ENCODE results near the gene FAM83D.
"Not testable (repeated sequence)": the region's sequence is repeated elsewhere in the genome, so short reads cannot be mapped to it uniquely, and the experiment has no call there.

FAM83D gene

DNA sequence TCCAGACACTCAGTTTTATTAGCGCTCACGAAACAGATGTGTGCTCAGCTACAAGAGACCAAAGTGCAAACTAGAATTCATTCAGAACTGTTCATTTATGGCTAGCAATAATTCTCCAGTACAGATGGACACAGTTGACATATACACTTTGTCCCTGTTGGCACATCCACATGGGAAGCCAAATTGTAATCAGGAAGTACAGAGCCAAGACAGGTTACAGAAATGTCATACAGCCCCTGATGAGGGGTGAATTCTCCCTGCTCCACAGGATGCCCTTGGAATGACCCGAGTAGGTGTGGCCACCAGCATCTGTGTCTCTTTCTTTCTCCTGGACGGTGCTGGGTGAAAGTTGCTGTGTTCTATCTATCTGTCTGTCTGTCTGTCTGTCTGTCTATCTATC, 43.5 kb downstream of the FAM83D start:
- DNase-seq: no peak

DNA sequence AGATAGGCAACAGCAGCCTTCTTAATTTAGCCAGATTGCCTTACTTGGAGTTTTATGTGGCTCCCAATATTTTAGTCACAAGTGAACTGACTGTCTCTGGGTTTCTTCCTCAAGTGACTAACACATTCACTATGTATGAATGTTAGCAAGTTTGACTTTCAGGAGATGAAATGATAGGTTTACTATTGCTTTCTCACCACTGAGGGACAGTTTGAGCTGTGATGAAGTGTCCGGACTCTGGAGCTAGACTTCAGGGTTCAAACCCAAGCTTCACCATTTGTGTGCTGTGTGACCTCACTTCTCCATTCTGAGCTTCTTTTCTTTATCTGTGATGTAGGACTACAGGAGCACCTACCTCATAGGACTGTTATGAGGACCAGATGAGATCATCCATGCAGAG, 44.1 kb downstream of the FAM83D start:
- DNase-seq: no peak

DNA sequence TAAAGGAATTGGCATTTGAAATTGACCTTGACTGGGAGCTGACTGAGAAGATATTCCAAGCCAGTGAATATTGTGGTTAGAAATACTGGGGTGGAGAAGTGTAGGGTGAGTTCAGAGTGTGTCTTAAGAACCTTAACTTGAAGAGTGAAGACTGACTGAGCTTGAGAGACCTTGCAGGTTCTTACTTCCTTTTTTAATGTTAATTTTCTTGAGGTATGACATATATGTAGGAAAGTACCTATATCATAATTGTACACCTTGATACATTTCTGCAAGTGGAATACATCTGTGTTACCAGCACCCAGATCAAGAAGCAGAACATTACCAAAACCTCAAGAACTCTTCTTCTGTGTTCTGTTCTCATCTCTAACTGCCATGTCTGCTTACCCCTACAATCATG, 46.9 kb downstream of the FAM83D start:
- DNase-seq: no peak

DNA sequence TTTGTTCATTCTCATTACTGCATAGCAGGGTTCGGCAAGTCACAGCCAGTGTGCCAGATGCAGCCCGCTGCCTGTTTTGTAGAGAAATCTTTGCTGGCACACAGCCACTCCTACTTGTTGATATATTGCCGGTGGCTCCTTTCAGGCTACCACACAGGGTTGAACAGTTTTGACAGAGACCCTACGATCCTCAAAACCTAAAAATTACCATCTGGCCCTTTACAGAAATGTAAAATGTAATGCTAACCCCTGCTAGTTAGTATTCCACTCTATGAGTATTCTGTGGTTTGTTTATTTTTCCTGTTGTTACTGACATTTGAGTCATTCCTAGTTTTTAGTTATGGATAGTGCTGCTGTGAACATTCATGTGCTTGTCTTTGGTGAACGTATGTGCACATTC, 47.4 kb downstream of the FAM83D start:
- DNase-seq: no peak

DNA sequence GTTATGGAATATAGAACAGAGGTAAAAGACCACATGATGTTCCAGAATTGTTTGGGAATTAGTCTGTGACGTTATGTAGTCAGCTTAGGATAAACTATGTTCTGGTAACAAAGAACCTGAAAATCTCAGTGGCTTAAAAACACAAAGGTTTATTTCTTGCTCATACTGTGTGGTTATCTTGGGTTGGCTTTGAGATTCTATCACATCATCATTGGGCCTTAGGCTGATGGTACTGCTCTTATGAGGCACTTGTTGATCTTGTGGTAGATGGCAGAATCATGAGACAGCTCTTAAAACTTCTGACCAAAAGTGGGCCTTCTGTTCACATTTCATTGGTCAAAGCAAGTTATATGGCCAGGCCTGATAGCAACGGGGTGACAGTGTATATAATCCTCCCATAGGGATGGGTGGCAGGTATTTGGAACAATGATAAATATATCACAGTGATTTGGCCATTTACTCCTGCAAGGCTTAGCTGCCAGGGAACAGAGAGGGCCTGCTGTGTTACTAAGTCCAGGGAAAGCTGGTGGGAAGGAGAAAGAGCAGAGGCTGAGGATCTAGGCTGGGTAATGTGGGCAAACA, 49.4 kb downstream of the FAM83D start:
- no peak for DNase-seq

DNA sequence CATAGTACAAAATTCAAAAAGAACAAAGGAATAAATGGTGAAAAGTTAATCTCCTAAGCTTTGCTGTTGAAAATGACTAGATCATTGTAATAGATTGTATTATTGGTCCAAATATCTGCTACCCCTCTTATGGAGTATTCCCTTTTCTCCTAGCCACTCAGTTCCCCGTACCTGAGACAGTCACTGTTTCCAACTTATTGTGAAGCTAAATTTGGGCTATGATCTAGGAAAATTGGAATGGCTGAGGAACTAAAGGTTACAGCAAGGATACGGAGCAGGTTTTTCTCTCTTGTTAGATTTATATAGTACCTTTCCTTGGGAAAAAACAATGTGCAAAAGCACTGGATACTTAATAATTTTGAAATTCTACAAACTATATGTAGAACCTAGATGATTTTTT, 53.2 kb downstream of the FAM83D start:
- no peak for DNase-seq

DNA sequence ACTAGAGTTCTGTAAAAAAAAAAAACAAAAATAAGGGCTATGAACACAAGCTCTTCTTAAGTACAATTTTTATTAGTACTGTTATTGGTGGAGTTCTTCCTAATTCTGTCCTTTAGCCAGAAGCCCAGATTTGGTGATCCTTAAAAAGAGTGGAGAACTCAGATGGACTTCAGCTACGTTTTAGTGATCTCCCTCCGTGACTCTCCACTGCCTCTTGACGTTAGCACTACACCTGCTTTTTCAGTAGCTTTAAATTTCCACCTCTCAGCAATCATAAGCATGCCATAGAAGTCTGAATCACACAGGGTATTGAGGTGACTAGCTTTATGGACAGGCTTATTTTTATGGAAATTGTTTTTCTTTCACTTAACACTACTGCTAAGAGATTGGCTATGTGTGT, 53.6 kb downstream of the FAM83D start:
- DNase-seq: no peak

DNA sequence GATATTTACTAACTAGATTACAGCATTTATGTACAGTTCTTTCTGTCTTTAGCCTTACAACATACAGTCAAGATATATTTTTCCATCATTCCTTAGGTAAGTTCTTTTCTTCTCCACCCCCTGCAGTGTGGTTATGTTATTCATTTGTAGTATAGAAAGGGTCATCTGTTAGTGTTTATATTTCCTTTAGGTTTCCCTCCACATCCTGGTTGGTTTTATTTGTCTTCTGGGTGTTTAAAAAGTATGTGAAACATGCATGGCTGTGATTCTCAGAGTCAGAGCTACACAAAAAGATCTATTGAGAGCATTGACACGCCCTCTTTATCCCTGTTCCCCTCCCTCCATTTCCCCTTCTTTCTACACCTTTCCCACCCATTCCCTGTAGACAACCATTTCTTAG, 56.1 kb downstream of the FAM83D start:
- DNase-seq: no peak

DNA sequence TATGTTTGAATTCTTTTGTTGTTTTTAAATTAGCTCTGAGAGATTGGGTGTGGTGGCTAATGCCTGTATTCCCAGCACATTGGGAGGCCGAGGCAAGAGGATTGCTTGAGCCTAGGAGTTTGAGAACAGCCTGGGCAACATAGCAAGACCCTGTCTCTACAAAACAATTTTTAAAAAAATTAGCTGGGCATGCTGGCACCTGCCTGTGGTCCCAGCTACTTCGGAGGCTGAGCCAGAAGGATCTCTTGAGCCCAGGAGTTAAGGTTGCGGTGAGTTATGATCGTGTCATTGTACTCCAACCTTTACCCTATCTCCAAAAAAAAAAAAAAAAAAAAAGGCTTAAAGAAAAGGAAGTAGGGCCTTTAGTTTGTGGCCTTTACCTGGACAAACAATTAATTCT, 58.8 kb downstream of the FAM83D start:
- no peak for DNase-seq

DNA sequence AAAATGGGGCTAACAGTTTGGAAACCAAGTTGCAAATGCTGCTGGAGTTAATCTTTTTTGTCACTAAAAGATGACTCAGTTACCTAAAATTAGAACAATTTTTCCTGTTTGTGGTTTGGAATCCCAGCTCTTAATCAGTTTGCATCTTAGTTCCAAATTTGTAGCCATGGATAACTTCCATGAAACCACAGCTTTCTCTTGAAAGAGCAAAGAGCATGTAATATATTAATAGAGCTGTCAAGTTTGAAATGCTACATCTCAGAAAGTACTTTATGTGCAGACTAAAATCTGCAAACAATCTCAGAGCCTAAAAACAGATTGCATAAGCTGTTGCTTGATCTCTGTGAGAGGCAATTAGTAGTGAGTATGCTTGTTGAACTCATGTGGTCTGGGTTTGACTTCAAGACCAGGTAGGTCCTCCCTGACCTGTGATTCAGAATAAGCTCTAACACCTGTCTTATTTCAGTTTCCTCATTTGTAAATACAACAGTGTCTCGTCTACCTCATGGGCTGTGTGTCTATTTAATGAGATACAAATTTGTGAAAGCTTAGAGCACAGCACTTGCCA, 59.5 kb downstream of the FAM83D start:
- DNase-seq: no peak

DNA sequence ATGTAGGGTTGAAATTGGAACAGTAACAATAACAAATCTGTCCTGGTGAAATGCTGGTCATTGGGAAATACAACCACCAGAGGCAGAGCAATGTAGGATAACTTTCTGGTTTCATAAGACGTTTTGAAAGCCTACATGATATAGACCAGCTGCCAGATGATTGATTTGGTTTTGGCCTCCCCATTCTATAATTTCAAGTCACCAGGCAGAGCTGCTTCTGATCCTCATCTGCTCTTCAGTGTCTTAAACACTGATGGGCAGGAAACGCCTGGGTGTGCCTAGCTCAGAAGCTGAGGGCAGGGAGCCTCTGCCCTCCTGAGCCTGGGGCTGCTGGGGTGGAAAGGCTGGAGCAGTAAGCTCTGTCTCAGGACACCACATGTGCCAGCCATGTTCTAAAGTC, 60.4 kb downstream of the FAM83D start:
- no peak for DNase-seq

DNA sequence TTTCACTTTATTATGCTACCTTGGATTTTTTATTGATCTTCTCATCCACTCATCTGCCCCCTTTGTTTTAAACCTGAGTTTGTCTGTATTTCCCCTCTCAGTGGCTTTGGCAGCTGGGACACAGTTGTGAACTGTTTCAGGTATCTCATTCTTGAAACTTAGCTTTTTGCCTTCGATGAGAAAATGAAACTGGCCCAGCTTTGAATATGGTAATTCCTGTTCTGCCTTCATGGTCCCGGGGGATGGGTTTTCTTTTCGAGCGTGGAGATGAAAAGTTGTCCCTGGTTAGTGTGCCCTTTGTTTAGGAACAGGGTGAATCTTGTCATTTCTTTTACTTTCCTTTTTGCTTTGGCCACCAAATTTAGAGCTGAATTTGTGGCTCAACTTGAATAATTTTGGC, 61.6 kb downstream of the FAM83D start:
- DNase-seq: no peak

DNA sequence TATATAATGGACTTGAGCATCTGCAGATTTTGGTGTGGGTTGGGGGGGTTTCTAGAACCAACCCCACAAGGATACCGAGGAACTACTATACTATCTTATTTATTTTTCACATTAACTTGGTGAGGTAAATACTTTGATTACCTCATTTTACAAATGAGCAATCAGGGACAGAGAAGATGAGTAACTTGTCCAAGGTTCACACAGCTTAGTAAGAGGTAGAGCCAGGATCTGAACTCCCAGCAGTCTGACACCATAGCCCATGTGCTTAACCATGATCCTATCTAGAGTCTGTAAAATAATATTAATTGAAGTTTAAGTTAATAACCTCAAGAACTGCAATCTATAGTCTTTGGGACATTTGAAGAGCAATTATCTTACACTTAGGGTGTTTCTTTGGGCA, 64.5 kb downstream of the FAM83D start:
- DNase-seq: no peak

DNA sequence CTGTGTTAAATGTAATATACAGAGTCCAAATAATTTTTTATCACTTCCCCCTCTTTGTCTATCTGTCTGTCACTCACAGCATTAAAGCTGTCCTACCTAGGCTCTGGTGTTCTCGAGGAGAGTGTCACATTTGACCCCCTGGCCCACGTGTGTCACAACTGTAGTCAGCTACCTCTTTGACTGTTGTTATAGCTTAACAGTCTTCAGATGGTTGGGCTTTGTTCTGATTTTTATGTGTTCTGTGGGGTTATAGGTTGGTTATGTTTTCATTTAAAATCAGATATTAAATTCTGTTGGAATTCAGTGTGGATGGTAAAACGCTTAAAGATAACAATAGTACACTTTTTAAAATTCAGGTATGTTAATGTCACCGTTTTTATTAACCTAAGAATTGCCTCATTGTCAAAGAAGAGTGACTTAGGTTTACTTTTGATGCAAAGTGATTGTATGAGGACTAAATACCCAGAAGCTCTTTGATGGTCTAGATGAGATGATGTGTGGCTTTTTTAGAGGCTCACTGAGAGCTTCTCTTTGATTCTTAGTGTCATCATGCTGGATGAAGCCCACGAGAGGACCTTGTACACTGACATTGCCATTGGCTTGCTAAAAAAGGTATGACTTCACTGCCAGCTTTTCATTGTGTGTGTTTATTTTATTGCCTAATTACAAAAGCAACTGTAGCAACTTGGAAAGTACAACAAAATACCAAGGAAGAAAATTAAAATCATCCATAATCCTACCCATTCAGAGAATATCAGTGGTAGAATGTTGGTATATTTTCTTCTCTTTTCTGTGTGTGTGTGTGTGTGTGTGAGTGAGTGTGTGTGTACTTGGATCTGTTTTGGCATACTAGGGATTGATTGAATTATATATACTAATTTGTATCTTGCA, 65.8 kb downstream of the FAM83D start:
- no peak for DNase-seq

DNA sequence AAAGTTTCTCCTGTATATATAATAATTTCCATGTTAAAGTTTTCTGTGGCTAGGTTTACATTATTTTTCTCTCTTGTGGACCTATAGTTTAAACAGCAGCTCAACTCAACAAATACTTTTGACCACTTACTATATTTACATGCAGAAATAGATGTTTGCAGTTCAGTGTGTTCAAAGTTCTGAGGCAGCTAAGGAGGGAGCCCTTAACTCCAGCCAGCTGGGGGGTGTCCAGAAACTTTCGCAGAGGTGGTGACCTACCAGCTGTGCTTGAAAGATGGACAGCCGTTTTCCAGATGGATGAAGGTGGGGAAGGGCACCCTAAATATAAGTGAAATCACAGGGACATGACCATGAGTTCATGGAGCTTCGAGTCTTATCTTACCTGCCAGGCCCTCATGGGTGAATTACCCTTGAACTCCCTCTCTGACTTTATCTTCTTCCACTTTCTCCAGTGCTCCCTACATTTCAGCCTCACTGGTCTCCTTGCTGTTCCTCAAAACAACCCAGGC, 69.4 kb downstream of the FAM83D start:
- DNase-seq: no peak

DNA sequence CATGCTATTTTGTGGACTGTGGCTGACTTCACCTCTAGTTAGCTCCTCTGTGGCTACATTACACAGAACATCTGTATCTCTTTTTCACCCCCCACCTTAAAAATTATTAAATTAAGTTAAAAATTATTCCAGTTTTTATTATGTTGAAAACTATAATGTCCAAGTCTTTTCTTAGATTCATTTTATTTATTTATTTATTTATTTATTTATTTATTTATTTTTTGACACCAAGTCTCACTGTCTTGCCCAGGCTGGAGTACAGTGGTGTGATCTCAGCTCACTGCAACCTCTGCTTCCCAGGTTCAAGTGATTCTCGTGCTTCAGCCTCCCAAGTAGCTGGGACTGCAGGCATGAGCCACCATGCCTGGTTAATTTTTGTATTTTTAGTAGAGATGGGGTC, 70.6 kb downstream of the FAM83D start:
- DNase-seq: not testable (repeated sequence)

DNA sequence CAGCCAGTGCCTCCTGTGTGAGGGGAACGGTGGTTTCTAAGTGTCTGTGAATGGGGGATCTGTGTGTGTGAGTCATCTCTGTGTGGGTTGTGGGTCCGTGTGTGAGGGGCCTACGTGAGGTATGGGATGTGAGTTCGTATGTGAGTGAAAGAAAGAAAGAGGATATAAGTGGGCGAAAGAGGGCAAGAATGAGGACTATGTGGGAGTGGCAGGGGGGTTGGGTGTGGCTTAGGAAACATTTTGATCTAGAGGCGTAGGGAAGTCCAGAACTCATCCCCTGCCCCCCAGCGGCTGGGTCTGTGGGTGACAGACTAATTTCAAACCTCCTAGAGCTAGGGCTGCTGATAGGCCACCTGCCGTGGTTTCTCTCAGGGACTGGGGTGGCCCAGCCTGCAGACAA, 71.4 kb downstream of the FAM83D start:
- peak; percentile 54 for DNase-seq

DNA sequence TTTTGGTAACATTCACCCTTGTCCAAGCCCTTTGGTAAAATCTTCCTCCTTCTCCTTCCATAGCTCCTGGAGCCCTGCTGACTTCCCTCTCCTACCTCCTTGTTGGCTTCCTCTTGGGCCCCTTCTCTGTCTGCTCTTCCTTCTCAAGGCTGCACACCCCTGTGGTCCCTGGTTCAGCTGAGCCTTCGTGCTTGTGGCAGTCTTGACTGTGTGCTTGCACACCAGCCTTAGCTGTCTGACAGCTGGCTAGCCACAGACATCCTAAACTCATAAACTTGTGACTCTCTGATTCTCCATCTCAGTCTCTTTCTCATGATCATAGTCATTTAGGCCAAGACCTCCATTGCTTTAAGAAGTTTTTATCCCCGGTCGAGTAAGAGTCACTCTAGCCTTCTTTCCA, 73.0 kb downstream of the FAM83D start:
- DNase-seq: no peak

DNA sequence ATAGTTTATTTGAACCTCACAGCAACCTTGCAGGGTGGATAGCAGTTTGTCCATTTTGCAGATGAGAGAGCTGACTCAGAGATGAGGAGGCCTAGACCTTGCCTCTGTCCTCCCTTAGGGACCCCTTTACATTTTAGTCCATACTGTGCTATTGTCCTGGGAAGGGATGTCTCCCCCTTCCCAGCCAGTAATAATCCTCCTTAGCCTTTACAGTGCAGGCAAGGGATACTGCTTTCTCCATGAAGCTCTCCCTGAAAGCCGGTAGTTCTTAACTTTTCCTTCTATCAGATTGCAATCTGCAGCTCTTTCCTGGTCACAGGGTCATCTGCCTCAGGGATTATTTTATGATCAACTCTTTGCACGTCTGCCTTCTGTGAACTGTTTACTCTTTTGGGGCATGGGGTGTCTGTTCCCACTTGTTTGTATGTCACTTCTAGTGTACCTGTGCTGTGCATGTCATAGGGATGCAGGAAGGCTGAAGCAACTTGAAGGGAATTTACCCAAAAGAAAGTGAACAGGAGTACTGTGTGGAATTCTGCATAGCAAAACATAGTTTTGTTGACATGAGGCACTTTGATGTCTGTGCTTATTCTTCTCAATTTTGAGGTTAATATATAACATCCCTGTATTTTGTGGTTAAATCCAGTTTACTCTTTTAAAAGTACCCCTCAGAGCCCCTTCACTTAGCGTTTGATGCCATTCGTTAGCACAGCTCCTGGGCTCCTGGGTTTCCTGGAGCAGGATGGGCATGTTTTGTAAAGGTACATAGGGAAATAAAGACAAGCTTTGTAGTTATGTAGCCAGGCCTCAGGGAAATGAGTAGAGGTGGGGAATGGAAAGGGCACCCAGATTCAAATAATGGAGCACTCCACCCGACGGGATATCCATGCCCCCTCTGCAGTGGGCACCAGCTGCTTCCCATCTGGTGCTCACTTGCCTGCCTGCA, 74.0 kb downstream of the FAM83D start:
- no peak for DNase-seq
